GM19328 (cell line): ENCODE measurements around the gene SLC44A3.
"Not testable (repeated sequence)": the region's sequence is repeated elsewhere in the genome, so short reads cannot be mapped to it uniquely, and the experiment has no call there.

ENCODE experiments used
- ATAC-seq: cut with Tn5 transposase; IDR thresholded peaks from one replicate; pipeline ENCODE4 v1.9.1; 2021; ENCODE audit warnings: mild to moderate bottlenecking, moderate library complexity; ENCODE audit not compliant: unreplicated experiment

SLC44A3 gene

DNA sequence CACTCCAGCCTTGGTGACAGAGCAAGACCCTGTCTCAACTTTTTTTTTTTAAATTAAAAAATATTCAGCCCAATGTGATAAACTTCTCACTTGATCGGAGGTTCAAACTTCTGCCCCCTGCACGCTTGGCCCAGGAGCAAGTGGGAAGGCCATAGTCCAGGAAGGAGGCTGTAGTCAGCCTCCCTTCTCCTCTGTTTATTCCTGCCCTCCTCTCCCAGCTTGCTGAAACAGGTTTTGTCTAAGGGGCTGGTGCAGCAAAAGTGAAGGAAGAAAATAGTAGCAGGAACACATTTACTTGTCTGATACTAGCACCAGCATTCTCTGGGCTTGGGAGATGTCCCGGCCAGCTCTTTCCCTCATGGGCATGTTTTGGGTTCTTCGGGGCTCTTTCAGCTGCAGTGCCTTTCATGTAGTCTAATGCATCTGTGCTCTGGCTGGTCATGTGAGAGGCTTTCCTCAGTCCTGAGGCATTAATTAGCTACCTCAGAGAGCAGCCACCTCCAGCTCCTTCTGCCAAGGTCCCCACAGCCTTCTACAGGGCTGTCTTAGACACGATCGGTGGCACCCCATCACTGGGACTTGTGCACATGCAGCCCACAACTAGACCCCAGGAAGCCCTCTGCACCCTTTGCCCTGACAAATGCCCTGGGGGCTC lies 12.9 kb downstream of the SLC44A3 start:
- ATAC-seq = no peak

DNA sequence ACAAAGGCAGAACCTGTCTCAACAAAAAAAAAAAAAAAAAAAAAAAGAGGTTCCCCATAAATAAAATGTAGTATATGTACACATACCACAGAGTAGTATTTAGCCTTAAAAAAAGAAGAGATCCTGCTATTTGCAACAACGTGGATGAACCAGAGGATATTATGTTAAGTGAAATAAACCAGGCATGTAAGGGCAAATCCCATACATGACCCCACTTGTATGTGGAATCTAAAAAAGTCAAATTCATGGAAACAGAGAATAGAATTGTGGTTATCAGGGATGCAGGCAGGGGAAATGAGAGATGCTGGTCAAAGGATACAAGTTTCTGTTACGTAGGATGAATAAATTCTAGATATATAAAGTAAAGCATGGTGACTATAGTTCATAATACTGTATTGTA lies 16.7 kb downstream of the SLC44A3 start:
- no peak for ATAC-seq

DNA sequence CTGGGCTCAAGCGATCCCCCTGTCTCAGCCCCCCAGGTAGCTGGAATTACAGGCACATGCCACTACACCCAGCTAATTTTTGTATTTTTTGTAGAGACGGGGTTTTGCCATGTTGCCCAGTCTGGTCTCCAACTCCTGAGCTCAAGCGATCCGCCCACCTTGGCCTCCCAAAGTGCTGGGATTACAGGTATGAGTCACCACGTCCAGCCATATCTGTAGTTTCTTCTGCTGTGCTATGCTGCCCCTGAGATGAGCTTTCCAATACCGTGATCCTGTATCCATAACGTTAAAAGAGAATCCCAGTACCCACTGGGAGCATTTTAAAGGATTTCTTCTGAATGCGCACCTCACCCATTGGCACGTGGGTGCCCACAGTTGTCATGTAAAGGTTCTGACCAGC lies 20.2 kb downstream of the SLC44A3 start:
- not testable (repeated sequence) for ATAC-seq

DNA sequence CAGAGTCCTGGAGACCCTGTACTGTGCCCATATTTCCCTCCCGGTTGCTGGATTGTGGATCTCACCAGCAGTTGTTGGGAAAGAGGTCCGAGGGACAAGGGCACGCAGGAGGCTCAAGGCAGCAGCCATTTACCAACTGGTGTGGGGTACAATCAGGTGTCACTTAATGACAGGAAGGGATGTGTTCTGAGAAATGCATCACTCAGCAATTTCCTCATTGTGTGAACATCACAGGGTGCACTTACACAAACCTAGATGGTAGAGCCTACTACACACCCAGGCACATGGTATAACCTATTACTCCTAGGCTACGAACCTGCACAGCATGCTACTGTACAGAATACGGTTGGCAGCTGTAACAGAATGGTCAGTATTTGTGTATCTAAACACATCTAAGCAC lies 20.7 kb downstream of the SLC44A3 start:
- no peak for ATAC-seq

DNA sequence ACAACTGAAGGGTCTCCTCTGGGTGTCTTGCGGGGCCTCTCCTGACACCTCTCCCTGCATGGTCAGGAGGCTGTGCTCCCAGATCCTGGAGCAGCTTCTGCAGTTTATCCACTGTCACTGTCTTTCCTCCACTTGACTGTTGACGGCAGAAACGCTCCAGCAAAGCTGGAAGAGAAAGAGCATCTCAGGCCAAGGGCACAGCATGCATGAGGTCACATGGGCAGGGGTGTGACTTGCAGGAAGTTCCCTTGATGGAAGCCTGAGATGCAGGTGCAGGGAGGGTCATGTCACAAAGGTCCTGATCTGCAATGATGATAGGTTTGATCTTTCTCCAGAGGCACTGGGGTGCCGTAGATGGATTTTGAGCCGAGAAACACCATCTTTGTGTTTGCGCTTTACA lies 23.3 kb downstream of the SLC44A3 start:
- ATAC-seq = no peak

DNA sequence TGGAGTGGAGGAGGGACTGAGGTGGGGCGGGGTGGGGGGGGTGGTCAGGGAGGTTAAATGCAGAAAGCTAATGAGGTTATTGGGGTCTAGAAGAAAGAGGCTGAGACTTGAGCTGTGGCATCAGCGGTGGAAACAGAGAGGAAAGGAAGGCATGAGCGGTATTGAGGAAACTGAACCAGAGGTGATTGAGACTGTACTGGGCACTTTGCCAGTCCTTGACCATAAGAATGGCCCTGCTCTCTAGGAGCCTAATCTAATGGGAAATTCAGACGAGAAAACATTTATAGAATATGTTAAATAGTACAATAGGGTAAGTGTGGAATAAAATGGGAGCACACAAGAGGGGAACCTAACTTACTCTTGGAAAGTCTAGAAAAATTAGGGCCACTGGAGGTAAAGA lies 23.7 kb downstream of the SLC44A3 start:
- ATAC-seq = no peak

DNA sequence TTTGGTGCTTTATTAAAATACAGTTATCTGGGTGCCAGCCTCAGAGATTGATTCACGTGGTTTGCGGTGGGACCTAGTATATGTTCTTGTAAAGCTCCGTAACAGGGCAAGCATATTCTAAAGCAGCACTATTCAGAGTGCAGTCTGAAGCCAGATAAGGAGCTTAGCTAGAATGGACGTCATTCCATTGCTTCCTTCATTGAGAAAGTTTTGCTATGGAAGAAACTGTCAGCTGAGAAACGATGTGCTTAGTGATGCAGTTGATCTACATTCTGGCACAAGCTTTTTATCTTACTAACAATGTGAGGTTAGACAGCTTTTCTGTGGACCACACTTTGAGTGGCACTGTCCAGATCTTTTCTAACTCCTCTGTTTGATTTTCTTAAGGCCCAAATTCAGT lies 26.2 kb downstream of the SLC44A3 start:
- ATAC-seq = no peak

DNA sequence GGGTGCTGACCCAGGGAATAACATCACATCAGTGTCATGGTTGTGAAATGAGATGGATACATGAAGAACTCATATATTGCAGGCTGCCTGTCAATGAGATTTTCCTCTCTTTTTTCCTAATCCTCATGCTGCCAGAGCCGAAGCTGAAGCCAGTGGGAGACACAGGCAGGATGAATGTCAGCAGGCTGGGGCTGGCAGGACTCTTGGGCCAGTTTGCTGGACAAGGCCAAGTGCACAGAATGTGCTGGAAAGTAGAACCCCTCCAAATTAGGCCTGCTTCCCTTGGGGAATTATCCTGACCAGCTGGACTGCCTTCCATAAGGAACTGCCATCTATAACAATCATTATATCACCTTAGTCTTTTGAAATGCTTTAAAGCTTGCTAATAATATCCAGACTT lies 31.4 kb downstream of the SLC44A3 start:
- ATAC-seq = no peak

DNA sequence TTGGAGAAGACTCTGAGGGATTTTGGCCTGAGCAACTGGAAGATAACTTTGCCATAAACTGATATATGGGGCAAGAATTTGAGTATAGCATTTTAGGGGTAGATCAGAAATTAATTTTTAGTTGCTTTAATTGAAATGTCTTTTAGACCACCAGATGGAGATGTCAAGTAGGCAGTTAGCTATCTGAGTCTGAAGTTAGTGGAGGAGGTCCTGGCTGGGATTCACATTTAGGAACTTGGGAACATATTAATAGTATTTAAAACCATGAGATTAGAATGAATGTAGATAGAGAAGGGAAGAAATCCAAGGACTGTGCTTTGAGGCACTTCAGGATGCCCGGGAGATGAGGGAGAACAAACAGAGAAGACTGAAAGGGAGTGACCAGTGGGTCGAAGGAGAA lies 32.6 kb downstream of the SLC44A3 start:
- no peak for ATAC-seq

DNA sequence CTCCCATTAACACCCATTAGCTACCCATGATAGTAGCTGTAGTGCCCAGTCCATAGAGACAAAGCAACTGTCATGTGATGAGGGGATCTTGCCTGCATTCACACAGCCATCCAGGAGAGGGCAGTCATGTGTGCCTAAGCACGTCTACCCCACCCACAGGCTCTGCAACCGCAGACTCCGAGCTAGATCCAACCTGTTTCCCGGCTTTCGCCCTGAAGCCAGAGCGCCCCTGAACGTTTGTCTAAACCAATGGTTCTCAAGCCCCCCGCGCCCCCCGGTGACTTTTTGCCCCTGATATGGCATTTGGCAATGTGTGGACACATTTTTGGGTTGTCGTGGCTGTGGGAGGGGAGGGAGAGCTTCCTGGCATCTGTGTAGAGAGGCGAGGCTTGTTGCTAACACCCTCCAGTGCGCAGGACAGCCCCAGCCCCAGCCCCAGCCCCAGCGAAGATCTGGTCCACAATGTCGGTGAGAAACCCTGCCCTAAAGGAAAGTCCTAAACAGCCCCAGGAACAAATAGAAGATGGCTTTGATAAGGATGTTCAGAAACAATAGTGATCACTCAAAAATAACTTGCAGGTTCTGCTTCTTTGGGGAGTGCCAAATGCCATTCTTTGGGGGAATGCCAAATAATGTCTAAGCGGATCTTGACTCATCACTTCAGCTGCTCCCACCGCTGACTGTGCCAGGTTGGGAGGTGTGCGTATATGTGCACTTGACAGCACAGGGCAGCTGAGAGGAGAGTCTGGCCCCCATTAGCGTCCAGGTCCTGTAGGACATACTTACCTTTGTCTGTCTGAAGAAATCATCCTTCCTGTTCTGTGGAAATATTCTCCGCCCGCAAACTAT lies 34.5 kb downstream of the SLC44A3 start:
- peak; percentile 99 for ATAC-seq

DNA sequence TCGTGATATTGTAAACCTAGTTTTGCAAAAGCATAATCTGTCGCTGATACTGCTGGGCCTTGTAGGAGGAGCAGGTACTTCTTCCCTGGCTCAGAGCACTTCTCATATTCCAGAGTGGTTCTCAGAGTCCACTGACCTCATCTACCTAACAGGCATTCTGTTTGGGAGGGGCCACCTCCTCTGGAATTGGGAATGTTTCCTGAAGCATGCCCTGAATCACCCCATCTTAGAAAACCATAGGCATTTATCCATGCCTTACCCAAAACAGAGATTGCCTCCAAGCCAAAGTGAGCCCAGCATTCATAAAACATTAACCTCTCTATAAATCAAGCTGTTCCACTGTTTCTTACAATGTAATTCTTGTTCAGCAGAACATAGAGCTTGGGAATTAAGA lies 35.1 kb downstream of the SLC44A3 start:
- ATAC-seq = no peak

DNA sequence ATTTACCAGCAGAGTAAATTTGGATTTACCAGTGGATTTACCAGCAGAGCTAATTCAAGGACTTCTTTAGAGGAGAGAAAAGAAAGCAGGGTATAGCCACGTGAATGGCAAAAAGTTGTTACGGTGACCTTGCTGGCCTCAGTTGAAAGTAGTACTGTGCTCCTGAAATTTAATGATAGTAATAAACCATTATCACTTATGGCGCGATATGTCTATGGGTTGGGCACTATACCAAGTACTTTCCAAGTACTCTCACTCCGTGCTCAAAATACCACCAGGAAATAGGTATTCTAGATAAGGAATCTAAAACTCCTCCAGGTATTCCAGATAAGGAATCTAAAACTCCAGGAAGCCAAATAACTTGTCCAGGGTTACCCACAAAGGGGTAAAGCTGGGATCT lies 35.8 kb downstream of the SLC44A3 start:
- ATAC-seq = no peak

DNA sequence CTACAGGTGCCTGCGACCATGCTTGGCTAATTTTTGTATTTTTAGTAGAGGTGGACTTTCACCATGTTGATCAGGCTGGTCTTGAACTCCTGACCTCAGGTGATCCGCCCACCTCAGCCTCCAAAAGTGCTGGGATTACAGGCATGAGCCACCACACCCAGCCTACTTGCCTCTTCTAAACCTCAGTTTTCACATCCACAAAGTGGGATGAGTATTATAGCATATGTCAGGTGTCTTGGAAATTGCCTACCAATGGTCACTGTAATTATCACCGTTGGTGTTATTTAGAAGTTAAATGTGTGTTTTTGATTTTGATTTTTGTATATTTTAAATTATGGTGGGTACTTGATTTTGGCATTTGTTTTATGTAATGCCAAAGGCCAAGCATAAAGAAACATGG lies 36.7 kb downstream of the SLC44A3 start:
- ATAC-seq = no peak

DNA sequence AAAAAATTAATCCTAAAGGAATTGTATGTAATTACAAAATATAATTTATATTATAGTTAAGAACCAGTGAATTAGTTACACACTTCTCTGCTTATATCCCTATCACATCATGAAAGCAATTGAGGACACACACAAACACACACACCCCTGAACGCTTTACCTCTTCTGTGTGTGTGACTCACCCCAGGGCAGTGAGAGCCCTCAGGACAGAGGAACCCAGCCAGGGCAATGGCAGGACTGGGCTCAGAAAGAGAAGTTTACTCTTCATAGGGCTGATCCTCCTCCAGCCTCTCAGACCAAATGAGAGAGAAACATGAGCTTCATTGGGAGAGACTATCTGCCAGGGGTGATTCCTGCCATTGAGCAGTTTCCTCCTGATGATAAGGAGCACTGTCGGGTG lies 38.1 kb downstream of the SLC44A3 start:
- ATAC-seq = no peak

DNA sequence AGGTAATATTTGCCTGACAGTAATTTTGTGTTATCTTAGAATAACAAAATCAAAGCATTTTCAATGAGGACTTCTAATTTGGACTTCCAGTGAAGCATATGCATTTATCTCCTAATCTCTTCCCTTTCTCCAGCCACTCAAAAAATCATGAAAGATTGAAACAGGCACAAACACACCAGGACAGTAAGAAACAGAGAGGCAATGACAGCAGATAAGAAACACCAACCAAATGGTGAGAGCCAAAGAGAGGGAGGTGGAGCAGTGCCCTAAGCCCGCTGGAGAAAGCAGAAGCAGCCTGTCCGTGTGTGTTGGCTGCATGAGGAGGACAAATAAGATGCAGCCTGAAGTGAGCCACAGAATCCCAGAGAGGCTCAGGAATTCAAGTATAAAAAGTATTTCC lies 39.0 kb downstream of the SLC44A3 start:
- ATAC-seq = no peak

DNA sequence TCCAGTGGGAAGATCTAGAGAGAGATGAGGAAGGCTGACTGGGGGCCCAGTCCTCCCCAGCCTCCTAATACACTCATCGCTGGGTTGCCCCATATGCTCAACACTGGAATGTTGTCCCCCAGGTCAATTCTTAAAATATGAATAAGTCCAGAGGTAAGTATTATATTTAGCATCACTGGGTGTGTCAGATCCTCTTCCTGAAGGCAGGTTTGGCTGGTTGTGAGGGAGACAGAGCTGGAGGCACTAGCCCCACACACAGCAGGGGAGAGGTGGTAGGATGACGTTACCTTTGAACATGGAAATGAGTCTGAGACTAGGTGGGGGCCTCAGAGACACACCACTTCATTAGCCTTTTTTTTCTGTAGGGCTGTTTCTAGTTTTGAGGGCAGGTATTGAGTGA lies 42.6 kb downstream of the SLC44A3 start:
- no peak for ATAC-seq

DNA sequence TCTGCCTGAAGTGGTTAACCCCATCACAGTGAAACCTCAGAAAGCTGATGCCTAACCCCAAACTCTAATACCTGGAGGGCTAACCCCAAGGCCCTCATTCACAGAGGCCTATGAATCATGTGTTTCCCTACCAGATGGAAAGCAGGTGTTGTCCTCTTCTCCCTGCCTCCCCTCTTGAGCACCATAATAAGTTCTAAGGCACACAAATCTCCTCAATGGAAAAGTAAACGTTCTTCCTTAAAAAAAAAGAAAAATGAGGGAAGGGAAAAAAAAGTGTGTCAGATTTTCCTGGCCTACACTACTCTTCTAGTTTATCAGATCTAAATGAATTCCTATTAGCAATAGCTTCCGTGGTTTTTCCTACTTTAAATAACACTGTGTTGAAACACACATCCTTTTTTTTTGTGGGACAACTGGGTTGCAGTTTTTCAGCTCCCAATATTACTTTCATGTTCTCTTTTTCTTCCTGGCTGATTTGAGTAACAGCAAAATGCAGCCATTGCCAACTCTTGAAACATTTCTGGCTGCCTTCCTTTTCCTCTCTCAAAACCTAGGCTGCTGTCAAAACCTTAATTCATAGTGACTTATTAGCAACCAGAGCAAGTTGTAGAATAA lies 43.2 kb downstream of the SLC44A3 start:
- ATAC-seq = no peak

DNA sequence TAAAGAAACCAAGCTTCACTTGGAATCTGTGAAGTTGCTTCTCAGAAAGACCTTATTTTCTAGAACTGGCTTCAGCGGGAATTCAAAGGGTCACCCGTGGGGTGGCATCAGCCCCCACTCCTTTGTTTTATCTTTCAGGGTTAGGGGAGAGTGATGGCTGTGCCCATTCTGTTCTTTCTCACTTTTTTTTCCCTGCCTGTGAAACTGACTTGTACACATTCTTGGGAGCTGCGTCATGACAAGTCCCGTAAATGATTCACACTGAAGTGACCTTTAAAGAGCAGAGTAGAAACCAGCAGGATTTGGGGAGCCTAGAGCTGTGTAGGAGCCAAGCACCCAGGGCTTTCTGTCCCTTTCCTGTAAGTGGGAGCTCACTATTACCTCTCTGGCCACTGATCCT lies 43.8 kb downstream of the SLC44A3 start:
- no peak for ATAC-seq

DNA sequence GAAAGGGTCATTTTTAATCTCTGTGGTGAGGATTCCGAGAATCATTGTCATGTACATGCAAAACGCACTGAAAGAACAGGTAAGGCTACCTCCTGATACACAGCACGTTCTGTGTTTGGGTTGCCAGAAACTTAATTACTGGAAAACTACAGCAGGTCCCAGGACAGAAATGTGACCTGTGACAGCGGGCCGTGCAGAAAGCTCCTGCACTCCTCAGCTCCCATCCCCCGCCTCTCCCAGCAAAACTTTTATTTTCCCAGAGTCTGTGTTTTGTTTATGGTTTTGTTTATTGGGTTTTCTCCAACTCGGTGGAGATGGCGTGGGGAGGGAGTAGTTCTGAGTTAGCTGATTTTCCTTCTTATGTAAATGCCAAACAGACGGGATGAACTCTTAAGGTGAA lies 44.7 kb downstream of the SLC44A3 start:
- ATAC-seq = no peak

DNA sequence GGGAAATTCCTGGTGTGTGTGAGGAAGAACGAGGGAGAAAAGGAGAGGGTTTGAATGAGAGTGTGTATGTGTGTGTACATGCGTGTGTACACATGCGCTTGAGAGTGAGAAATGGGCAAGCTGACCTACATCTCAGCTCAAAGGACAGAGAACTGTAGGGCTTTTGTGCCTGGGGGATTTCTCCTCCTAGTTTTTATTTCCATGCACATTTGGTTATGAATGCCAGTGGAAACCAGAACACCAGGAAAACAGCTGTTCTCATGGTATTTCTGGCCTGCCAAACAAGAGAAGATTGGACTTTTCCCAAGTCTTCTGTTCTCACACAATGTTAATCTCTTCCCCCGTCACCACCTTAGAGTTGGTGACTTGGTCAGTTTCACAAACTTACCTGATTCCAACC lies 45.2 kb downstream of the SLC44A3 start:
- ATAC-seq = no peak

DNA sequence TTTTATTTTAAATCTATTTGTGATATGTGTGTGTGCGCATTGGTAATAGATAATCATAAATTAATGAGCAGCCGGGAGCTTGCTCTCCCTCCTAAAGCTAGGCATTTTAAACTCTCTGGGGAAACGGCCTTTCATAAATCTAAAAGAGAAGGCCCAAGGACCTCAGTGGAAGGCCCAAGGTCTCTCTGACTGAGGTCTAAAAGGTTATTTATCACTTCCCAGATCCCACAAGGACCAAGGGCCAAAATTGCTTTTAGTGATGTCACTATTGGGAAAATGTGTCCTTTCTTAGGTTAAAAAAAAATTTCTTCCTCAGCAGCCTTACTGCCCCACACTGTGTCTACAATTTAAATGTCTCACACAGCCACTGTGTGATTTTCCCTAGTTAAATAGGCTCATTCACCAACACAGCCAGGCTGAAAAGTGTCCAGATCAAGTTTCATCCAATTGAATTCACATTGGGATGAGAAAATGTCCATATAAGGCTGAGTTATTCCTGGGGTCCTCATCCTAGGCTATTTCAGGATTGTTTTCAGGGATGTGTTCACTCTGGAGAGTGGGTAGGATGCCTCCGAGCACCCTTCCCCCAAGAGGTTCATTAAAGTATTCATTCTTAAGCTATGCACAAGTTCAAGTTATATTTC lies 46.1 kb downstream of the SLC44A3 start:
- no peak for ATAC-seq

DNA sequence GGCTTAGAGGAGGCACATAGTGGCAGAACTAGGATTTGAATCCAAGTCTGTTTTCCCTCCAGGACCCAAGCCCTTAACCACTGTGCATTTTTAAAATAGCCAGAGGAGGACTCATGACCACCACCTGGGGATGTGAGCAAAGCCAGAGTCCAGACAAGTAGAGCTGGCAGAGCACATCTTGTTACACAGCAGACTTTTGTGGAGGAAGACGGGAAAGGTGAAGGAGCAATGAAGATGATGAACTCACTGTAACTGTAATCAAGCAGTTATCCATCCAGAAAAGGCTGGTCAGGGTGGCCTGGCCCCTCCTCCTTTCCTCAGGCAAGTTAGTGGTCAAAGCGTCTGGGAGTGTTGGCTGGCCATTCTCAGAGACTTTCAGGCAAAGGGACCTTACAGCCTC lies 50.9 kb downstream of the SLC44A3 start:
- ATAC-seq = no peak
